Stimulated activated naive CD4-positive, alpha-beta T cell (primary cell): Measurements from ENCODE around the gene GCN1.

Experiments
- DNase-seq, 6 experiments: peaks; one replicate each; lab custom pipeline; 2025; lab: John Stamatoyannopoulos, UW

GCN1 gene

GRCh38 chr12:120115692-120116440 lies 78.6 kb downstream of the GCN1 start:
- DNase-seq: no peak

GRCh38 chr12:120115066-120115465 lies 79.4 kb downstream of the GCN1 start:
- no peak for DNase-seq

- DNase-seq: peak; percentile 15 to 67 (median 32)
Measured at GRCh38 chr12:120110550-120111501, 83.7 kb downstream of the GCN1 start.

- no peak for DNase-seq
Measured at GRCh38 chr12:120109570-120110267, 84.8 kb downstream of the GCN1 start.

GRCh38 chr12:120106151-120106550 lies 88.4 kb downstream of the GCN1 start:
- DNase-seq: no peak

- DNase-seq: no peak
Measured at GRCh38 chr12:120103371-120103770, 91.1 kb downstream of the GCN1 start.

GRCh38 chr12:120103044-120103338 lies 91.5 kb downstream of the GCN1 start:
- no peak for DNase-seq

GRCh38 chr12:120102189-120103043 lies 92.1 kb downstream of the GCN1 start:
- no peak for DNase-seq

GRCh38 chr12:120101617-120102016 lies 92.9 kb downstream of the GCN1 start:
- DNase-seq: no peak

- no peak for DNase-seq
Measured at GRCh38 chr12:120101182-120101581, 93.3 kb downstream of the GCN1 start.

- no peak for DNase-seq
Measured at GRCh38 chr12:120100630-120101029, 93.9 kb downstream of the GCN1 start.

GRCh38 chr12:120099738-120100137 lies 94.8 kb downstream of the GCN1 start:
- DNase-seq: no peak

- DNase-seq: no peak
Measured at GRCh38 chr12:120098756-120099470, 95.6 kb downstream of the GCN1 start.

- DNase-seq: no peak
Measured at GRCh38 chr12:120096671-120097202, 97.8 kb downstream of the GCN1 start.

GRCh38 chr12:120095736-120096135 lies 98.8 kb downstream of the GCN1 start:
- DNase-seq: no peak

- no peak for DNase-seq
Measured at GRCh38 chr12:120095331-120095730, 99.2 kb downstream of the GCN1 start.

GRCh38 chr12:120094485-120094884 lies 100.0 kb downstream of the GCN1 start:
- DNase-seq: no peak

- DNase-seq: no peak
Measured at GRCh38 chr12:120093592-120094355, 100.7 kb downstream of the GCN1 start.

GRCh38 chr12:120093336-120093591 lies 101.3 kb downstream of the GCN1 start:
- DNase-seq: no peak
